H1 (cell line): ENCODE results near the gene METTL9. TPM values are rescaled to one million over a fixed set of nuclear protein-coding genes. Genes with fewer than 3 reads are reported as not detected.

Source experiments
- CHD7 ChIP-seq: fragments of 300-600 bp; sonication (generic); IDR thresholded peaks from 2 replicates; pipeline ENCODE4 v1.7.1; 2012; ENCODE audit warnings: low read length, moderate library complexity, mild to moderate bottlenecking, inconsistent platforms; ENCODE audit not compliant: insufficient replicate concordance
- CREB1 ChIP-seq: IDR thresholded peaks from 2 replicates; pipeline ENCODE4 v1.6.1; 2012; ENCODE audit warnings: inconsistent platforms
- PHF8 ChIP-seq: fragments of 200-600 bp; sonication (generic); conservative IDR thresholded peaks from 2 replicates; pipeline ENCODE4 v1.7.1; 2012; ENCODE audit warnings: low read depth, mild to moderate bottlenecking, inconsistent platforms, low read length, moderate library complexity
- RBBP5 ChIP-seq: IDR thresholded peaks from 2 replicates; pipeline ENCODE4 v1.7.1; 2012; ENCODE audit warnings: low read depth, mild to moderate bottlenecking, inconsistent platforms, low read length, moderate library complexity, borderline replicate concordance
- YY1 ChIP-seq: IDR thresholded peaks from 2 replicates; pipeline ENCODE4 v1.6.1; 2011; ENCODE audit warnings: low read depth, mild to moderate bottlenecking, low read length
- ZNF274 ChIP-seq: IDR thresholded peaks from 2 replicates; pipeline ENCODE4 v1.7.0; 2012; ENCODE audit warnings: low read length, borderline replicate concordance; ENCODE audit errors: extremely low read depth
- polyA plus RNA-seq, 7 experiments: library from polyadenylated mRNA; depleted of rRNA in 3 of 7; stranded (reverse) in 5 of 7; unstranded in 2 of 7; fragments of >200 nt in 5 of 7; fragments of 200-250 nt in 2 of 7; gene quantifications; 1 replicate in 5 of 7; 2 replicates in 1 of 7; 4 replicates in 1 of 7; pipeline versions ENCODE4 v1.2.1 to v1.2.3, GENCODE V29; 2011 to 2013; ENCODE audit warnings: missing spikeins in 2 of 7, mixed read lengths in 2 of 7
- total RNA-seq: library from RNA; stranded (reverse); fragmentation: NEBNext Ultra II Directional; extraction: Animal tissue kit (Norgen Biotek cat#: 25700); gene quantifications from 2 replicates; pipeline ENCODE4 v1.2.1, GENCODE V29; 2021

The METTL9 gene
- total and polyA plus RNA-seq, 2 of the 8 experiments (the other 6 are each of a cell fraction or from before 2014, with no cell fraction given): 45.4 to 112 TPM

DNA sequence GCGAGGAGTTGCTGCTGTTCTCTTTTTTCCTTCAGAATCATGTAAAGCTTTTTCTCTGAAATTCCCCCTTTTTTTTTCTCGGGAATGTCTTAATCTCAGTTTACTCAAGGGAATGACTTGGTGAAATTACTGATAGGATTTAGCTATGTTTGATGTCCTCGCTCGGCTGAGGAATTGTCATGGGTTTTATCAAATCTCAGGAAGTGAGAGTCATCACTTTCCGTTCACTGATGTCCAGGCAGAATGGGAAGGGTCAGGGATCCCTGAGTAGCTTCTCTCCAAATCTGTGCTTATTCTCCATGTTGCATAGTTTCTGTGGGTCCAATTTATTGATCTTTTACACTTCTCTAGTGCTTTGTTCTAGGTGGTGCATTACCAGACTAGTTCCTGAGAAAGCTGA lies 46.7 kb downstream of the METTL9 start (continued):
- no peak for TF ChIP-seq CHD7
- no peak for TF ChIP-seq YY1
- TF ChIP-seq PHF8: no peak
- TF ChIP-seq RBBP5: no peak
- no peak for TF ChIP-seq ZNF274
- TF ChIP-seq CREB1: no peak
